IMR-90 (cell line): Measurements from ENCODE around the gene PRSS16. TPM values are rescaled to one million over a fixed set of nuclear protein-coding genes. Genes with fewer than 3 reads are reported as not detected.

Experiments used
- ATAC-seq: fragments of 200-7000 bp; cut with Tn5 transposase; 2 replicates; pipeline ENCODE4 v1.9.1; 2020; ENCODE audit warnings: low read depth, mild to moderate bottlenecking, moderate library complexity
- BruUV-seq: library from RNA; stranded (reverse); fragments of 400-500 nt; replicated peaks from 2 replicates; lab custom pipeline; 2021; lab: Mats Ljungman, UMichigan
- CTCF ChIA-PET: fragments of 300-600 bp; formaldehyde crosslinking; extraction: SDS; loops from one replicate; lab custom pipeline; 2021; ENCODE audit warnings: antibody characterized with exemption; lab: Yijun Ruan, JAX
- POLR2A ChIA-PET: fragments of 300-600 bp; sonication (Branson Sonifier 250); formaldehyde crosslinking; loops from one replicate; lab custom pipeline; 2022; ENCODE audit warnings: antibody characterized with exemption; ENCODE audit not compliant: unreplicated experiment; lab: Charles Lee
- DNase-seq: peaks from one replicate; pipeline ENCODE4 v3.0.0; 2013
- H2AFZ ChIP-seq: replicated peaks from 2 replicates; pipeline ENCODE3; 2013; ENCODE audit warnings: low read length, mild to moderate bottlenecking; ENCODE audit not compliant: poor library complexity
- H2AK5ac ChIP-seq: 2 replicates; pipeline ENCODE4 v1.6.1; 2013; ENCODE audit warnings: low read depth, low read length, inconsistent platforms
- H2AK9ac ChIP-seq: replicated peaks from 2 replicates; pipeline ENCODE3; 2013; ENCODE audit warnings: mild to moderate bottlenecking, low read depth, low read length, moderate library complexity; ENCODE audit not compliant: poor library complexity
- H2BK120ac ChIP-seq: 2 replicates; pipeline ENCODE4 v1.6.1; 2013; ENCODE audit warnings: low read depth, low read length, inconsistent platforms
- H2BK15ac ChIP-seq: 3 replicates; pipeline ENCODE4 v1.6.1; 2013; ENCODE audit warnings: low read depth, low read length, inconsistent platforms
- H2BK20ac ChIP-seq: 2 replicates; pipeline ENCODE4 v1.6.1; 2013; ENCODE audit warnings: low read depth, mild to moderate bottlenecking, inconsistent platforms, low read length, moderate library complexity
- H2BK5ac ChIP-seq: 2 replicates; pipeline ENCODE4 v1.6.1; 2013; ENCODE audit warnings: mild to moderate bottlenecking, low read depth, low read length, inconsistent platforms; ENCODE audit not compliant: poor library complexity, severe bottlenecking
- H3K14ac ChIP-seq: replicated peaks from 2 replicates; pipeline ENCODE4 v1.6.1; 2013; ENCODE audit warnings: low read depth, low read length, inconsistent platforms
- H3K18ac ChIP-seq: 2 replicates; pipeline ENCODE4 v1.6.1; 2013; ENCODE audit warnings: low read depth, low read length, control low read depth
- H3K23ac ChIP-seq: 2 replicates; pipeline ENCODE4 v1.6.1; 2013; ENCODE audit warnings: low read depth, low read length, inconsistent platforms
- H3K27ac ChIP-seq: 2 replicates; pipeline ENCODE4 v1.5.1; 2013; ENCODE audit warnings: mild to moderate bottlenecking, control low read depth, low read length; ENCODE audit not compliant: insufficient read depth
- H3K27me3 ChIP-seq: 2 replicates; pipeline ENCODE4 v1.6.1; 2013; ENCODE audit warnings: low read length; ENCODE audit not compliant: control insufficient read depth, insufficient read depth
- H3K36me3 ChIP-seq: 2 replicates; pipeline ENCODE4 v1.6.1; 2013; ENCODE audit warnings: low read length, mixed read lengths; ENCODE audit not compliant: control insufficient read depth, insufficient read depth
- H3K4ac ChIP-seq: 2 replicates; pipeline ENCODE4 v1.6.1; 2013; ENCODE audit warnings: low read depth, low read length, inconsistent platforms
- H3K4me1 ChIP-seq: 2 replicates; pipeline ENCODE4 v1.6.1; 2013; ENCODE audit warnings: low read length, mixed read lengths; ENCODE audit not compliant: control insufficient read depth, insufficient read depth
- H3K4me2 ChIP-seq: 2 replicates; pipeline ENCODE4 v1.6.1; 2013; ENCODE audit warnings: low read depth, mild to moderate bottlenecking, control low read depth, low read length, moderate library complexity
- H3K4me3 ChIP-seq: 2 replicates; pipeline ENCODE4 v1.5.1; 2013; ENCODE audit warnings: low read depth, mild to moderate bottlenecking, control low read depth, low read length, moderate library complexity; ENCODE audit not compliant: insufficient read depth
- H3K56ac ChIP-seq: 2 replicates; pipeline ENCODE4 v1.6.1; 2013; ENCODE audit warnings: low read length, inconsistent platforms; ENCODE audit not compliant: insufficient read depth; ENCODE audit errors: extremely low read depth
- H3K79me1 ChIP-seq, 2 experiments: 2 replicates each; pipeline ENCODE4 v1.6.1; 2013; ENCODE audit warnings: low read length in 2 of 2, inconsistent platforms in 1 of 2, low read depth in 1 of 2
- H3K9ac ChIP-seq: 2 replicates; pipeline ENCODE4 v1.6.1; 2013; ENCODE audit warnings: low read depth, low read length, control low read depth
- H3K9me1 ChIP-seq: 2 replicates; pipeline ENCODE4 v1.6.1; 2013; ENCODE audit warnings: low read length, inconsistent platforms; ENCODE audit not compliant: insufficient read depth
- H3K9me3 ChIP-seq: 2 replicates; pipeline ENCODE4 v1.6.1; 2013; ENCODE audit warnings: low read length; ENCODE audit not compliant: control insufficient read depth, insufficient read depth
- H4K20me1 ChIP-seq: 2 replicates; pipeline ENCODE4 v1.6.1; 2013; ENCODE audit warnings: low read length, inconsistent platforms; ENCODE audit not compliant: insufficient read depth
- H4K5ac ChIP-seq: 2 replicates; pipeline ENCODE4 v1.6.1; 2013; ENCODE audit warnings: mild to moderate bottlenecking, low read depth, low read length, control low read depth
- H4K8ac ChIP-seq, 2 experiments: 2 replicates each; pipeline ENCODE4 v1.6.1; 2013; ENCODE audit warnings: low read depth in 2 of 2, low read length in 2 of 2, control low read depth in 1 of 2, inconsistent platforms in 1 of 2
- H4K91ac ChIP-seq: 2 replicates; pipeline ENCODE4 v1.6.1; 2013; ENCODE audit warnings: low read depth, low read length, inconsistent platforms; ENCODE audit not compliant: insufficient read depth
- CEBPB ChIP-seq: IDR thresholded peaks from 2 replicates; pipeline ENCODE4 v1.6.1; 2012; ENCODE audit warnings: low read depth, low read length, improper control_type of control experiment
- ELK1 ChIP-seq: fragments of 150-350 bp; IDR thresholded peaks from 2 replicates; pipeline ENCODE4 v1.6.1; 2016; ENCODE audit warnings: low read depth, mild to moderate bottlenecking, low read length, moderate library complexity, borderline replicate concordance
- POLR2A ChIP-seq: IDR thresholded peaks from 2 replicates; pipeline ENCODE4 v1.6.1; 2012; ENCODE audit warnings: mild to moderate bottlenecking, low read depth, low read length
- RAD21 ChIP-seq: IDR thresholded peaks from 2 replicates; pipeline ENCODE4 v1.6.1; 2012; ENCODE audit warnings: low read length, improper control_type of control experiment
- WGBS, 2 experiments: methylation state at CpG; one replicate each; pipeline versions ENCODE4 v1.1.5 to v1.1.7; 2013; ENCODE audit warnings: missing lambda C conversion rate in 2 of 2; ENCODE audit not compliant: insufficient read length in 1 of 2; ENCODE audit errors: extremely low coverage in 2 of 2; 5-methylcytosine and 5-hydroxymethylcytosine counted together
- dilution Hi-C: fragments of 300-500 bp; cut with HindIII; formaldehyde crosslinking; loops from one replicate; pipeline ENCODE4 v1.14.3; 2018; ENCODE audit warnings: low sequenced_read_pairs; ENCODE audit not compliant: unreplicated experiment
- in situ Hi-C: fragments of 300-500 bp; cut with MboI; formaldehyde crosslinking; loops from 3 replicates; pipeline ENCODE4 v1.14.3; 2019; ENCODE audit warnings: low sequenced_read_pairs, inconsistent platforms, mixed read lengths
- intact Hi-C: fragments of 100-400 bp; cut with micrococcal nuclease; formaldehyde crosslinking; loops from 2 replicates; pipeline ENCODE4 v1.10.0; 2022
- polyA plus RNA-seq, 3 experiments: library from polyadenylated mRNA; depleted of rRNA; stranded (reverse); fragments of >200 nt; gene quantifications; 2 replicates each; pipeline ENCODE4 v1.2.3, GENCODE V29; 2012; ENCODE audit warnings: low replicate concordance in 1 of 3
- total RNA-seq: library from RNA; depleted of rRNA; stranded (reverse); fragments of >200 nt; gene quantifications from 2 replicates; pipeline ENCODE4 v1.2.3, GENCODE V29; 2012

Gene PRSS16
- total and polyA plus RNA-seq, 2 of the 4 experiments (the other 2 are of a cell fraction): 0.39 TPM; not detected in 1

GRCh38 chr6:27239258-27239657 lies 8.2 kb upstream of the PRSS16 start:
- H3K56ac ChIP-seq: no peak overlapping the region
- no peaks in the 10 kb centered on the region for H3K9me1 ChIP-seq
- WGBS, 2 experiments: no CpG with 5 or more reads among the region's 6 CpGs
- H3K27me3 ChIP-seq: peaks cover 5% of the 10 kb centered on the region; the same call in 1 of the 2 replicates
- no peak for ATAC-seq
- no peaks in the 10 kb centered on the region for H4K20me1 ChIP-seq
- H3K18ac ChIP-seq: no peak overlapping the region
- no peak overlapping the region for H2BK15ac ChIP-seq
- H2BK5ac ChIP-seq: no peak overlapping the region
- no peaks in the 10 kb centered on the region for H3K9me3 ChIP-seq
- H3K4me1 ChIP-seq: no peaks in the 10 kb centered on the region
- no peak overlapping the region for H3K4me3 ChIP-seq
- H3K4me2 ChIP-seq: no peak overlapping the region
- H2AK9ac ChIP-seq: no peak overlapping the region
- H3K79me1 ChIP-seq: no peaks in the 10 kb centered on the region
- intact Hi-C loops (loop anchor here (5.0 kb wide), 3 partner anchors 58 to 258 kb away; no protein-coding TSS in a partner anchor), dilution Hi-C loops (no loop called here), in situ Hi-C loops (no loop called here)
- H3K9ac ChIP-seq: no peak overlapping the region
- no peak overlapping the region for H3K4ac ChIP-seq
- H4K5ac ChIP-seq: no peak overlapping the region
- no peak overlapping the region for H3K27ac ChIP-seq
- no peaks in the 10 kb centered on the region for H3K36me3 ChIP-seq
- no peak overlapping the region for H3K23ac ChIP-seq
- no peak overlapping the region for H4K8ac ChIP-seq
- BruUV-seq: no TSS peak
- H3K14ac ChIP-seq: no peak overlapping the region
- no peak overlapping the region for H2AFZ ChIP-seq
- ChIA-PET POLR2A (no interaction called here), CTCF (no interaction called here)
- H2BK20ac ChIP-seq: no peak overlapping the region
- TF ChIP-seq CEBPB: 0 out of 2 replicates have a peak, but pooled peaks have one; percentile 10
- no peak for TF ChIP-seq ELK1
- TF ChIP-seq POLR2A: no peak
- no peak for TF ChIP-seq RAD21
- H2AK5ac ChIP-seq: no peak overlapping the region
- H4K91ac ChIP-seq: no peak overlapping the region
- no peak for DNase-seq
- no peak overlapping the region for H2BK120ac ChIP-seq
